ENCODE data around the gene RNF17. TPM values are rescaled to one million over a fixed set of nuclear protein-coding genes. Genes with fewer than 3 reads are reported as not detected.

RNF17 gene
- total and polyA plus RNA-seq, 2 of the 8 experiments (the other 6 are each of a cell fraction or from before 2014, with no cell fraction given) = not detected

- no peak for TF ChIP-seq NANOG (IDR thresholded peaks at IDR 0.05; ENCODE audit: insufficient read depth, low read depth, low read length, poor library complexity, severe bottlenecking)
- no peak for TF ChIP-seq BACH1 (IDR thresholded peaks at IDR 0.05; ENCODE audit: low read length)
- no peak for TF ChIP-seq RXRA (IDR thresholded peaks at IDR 0.05; ENCODE audit: insufficient read depth, low read depth, low read length)
- no peak for TF ChIP-seq JUN (IDR thresholded peaks at IDR 0.05; ENCODE audit: low read depth, low read length)
- TF ChIP-seq CBX8 (IDR thresholded peaks at IDR 0.05; ENCODE audit: borderline replicate concordance, low read depth, low read length) = no peak
Measured at GRCh38 chr13:24892829-24893228, 128.9 kb downstream of the RNF17 start (continued).
